ENCODE results near the gene NDEL1.

NDEL1 gene

DNA sequence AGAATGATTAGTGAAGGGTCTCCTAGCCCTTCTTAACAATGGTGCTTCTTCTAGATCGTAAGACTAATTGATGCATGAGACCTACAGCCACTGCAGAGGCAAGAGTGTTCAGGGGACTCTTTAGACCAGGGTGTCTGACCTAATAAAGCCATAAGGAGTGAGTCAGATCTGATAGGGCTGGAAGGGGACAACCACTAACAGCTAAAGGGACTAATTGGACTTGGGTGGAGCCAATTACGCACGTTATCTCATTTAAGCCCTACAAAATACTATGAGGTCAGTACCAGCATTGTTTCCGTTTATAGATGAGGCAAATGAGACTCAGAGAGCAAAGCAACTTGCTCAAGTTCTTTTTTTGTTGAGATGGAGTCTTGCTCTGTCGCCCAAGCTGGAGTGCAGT lies 23.6 kb upstream of the NDEL1 start (continued):
- TF ChIP-seq OSR2 (tag by site-specific recombination; IDR thresholded peaks at IDR 0.05) (peak; percentile 59), ZBTB48 (tag by site-specific recombination; IDR thresholded peaks at IDR 0.05) (no peak), ZNF19 (tag by site-specific recombination; IDR thresholded peaks at IDR 0.05; ENCODE audit: low read depth) (no peak), ZNF664 (tag by site-specific recombination; IDR thresholded peaks at IDR 0.05) (peak; percentile 78), WT1 (tag by site-specific recombination; IDR thresholded peaks at IDR 0.05) (no peak), GLI2 (tag by site-specific recombination; IDR thresholded peaks at IDR 0.05; ENCODE audit: borderline replicate concordance, low read depth) (no peak), ZNF585B (tag by site-specific recombination; IDR thresholded peaks at IDR 0.05) (no peak), HOXA7 (CRISPR knock-in tag; IDR thresholded peaks at IDR 0.05; ENCODE audit: borderline replicate concordance) (no peak), ZNF76 (tag by site-specific recombination; IDR thresholded peaks at IDR 0.05; ENCODE audit: borderline replicate concordance, low read depth) (no peak), GLIS2 (tag by site-specific recombination; IDR thresholded peaks at IDR 0.05) (0 out of 2 replicates have a peak, but pooled peaks have one; percentile 19), SP7 (tag by site-specific recombination; IDR thresholded peaks at IDR 0.05) (0 out of 2 replicates have a peak, but pooled peaks have one; percentile 16), ZNF133 (tag by site-specific recombination; IDR thresholded peaks at IDR 0.05) (no peak), ZNF624 (tag by site-specific recombination; IDR thresholded peaks at IDR 0.05) (no peak), ZNF423 (tag by site-specific recombination; IDR thresholded peaks at IDR 0.05) (no peak), ZNF629 (tag by site-specific recombination; IDR thresholded peaks at IDR 0.05) (peak; percentile 90), ZNF121 (tag by site-specific recombination; IDR thresholded peaks at IDR 0.05) (no peak), ZNF658 (tag by site-specific recombination; IDR thresholded peaks at IDR 0.05) (no peak), ZNF366 (tag by site-specific recombination; conservative IDR thresholded peaks at IDR 0.05) (0 out of 2 replicates have a peak, but pooled peaks have one; percentile 24)
- TF ChIP-seq, protein P1, sequence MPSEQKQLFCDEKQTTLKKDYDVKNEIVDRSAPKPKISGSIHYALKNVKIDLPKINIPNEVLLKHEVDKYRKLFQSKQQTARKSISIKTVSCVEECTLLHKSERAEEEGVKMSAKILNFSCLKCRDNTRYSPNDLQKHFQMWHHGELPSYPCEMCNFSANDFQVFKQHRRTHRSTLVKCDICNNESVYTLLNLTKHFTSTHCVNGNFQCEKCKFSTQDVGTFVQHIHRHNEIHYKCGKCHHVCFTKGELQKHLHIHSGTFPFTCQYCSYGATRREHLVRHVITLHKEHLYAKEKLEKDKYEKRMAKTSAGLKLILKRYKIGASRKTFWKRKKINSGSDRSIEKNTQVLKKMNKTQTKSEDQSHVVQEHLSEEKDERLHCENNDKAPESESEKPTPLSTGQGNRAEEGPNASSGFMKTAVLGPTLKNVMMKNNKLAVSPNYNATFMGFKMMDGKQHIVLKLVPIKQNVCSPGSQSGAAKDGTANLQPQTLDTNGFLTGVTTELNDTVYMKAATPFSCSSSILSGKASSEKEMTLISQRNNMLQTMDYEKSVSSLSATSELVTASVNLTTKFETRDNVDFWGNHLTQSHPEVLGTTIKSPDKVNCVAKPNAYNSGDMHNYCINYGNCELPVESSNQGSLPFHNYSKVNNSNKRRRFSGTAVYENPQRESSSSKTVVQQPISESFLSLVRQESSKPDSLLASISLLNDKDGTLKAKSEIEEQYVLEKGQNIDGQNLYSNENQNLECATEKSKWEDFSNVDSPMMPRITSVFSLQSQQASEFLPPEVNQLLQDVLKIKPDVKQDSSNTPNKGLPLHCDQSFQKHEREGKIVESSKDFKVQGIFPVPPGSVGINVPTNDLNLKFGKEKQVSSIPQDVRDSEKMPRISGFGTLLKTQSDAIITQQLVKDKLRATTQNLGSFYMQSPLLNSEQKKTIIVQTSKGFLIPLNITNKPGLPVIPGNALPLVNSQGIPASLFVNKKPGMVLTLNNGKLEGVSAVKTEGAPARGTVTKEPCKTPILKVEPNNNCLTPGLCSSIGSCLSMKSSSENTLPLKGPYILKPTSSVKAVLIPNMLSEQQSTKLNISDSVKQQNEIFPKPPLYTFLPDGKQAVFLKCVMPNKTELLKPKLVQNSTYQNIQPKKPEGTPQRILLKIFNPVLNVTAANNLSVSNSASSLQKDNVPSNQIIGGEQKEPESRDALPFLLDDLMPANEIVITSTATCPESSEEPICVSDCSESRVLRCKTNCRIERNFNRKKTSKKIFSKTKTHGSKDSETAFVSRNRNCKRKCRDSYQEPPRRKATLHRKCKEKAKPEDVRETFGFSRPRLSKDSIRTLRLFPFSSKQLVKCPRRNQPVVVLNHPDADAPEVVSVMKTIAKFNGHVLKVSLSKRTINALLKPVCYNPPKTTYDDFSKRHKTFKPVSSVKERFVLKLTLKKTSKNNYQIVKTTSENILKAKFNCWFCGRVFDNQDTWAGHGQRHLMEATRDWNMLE (tag by site-specific recombination; conservative IDR thresholded peaks at IDR 0.05; ENCODE audit: low read depth): no peak
- TF ChIP-seq, protein P2, sequence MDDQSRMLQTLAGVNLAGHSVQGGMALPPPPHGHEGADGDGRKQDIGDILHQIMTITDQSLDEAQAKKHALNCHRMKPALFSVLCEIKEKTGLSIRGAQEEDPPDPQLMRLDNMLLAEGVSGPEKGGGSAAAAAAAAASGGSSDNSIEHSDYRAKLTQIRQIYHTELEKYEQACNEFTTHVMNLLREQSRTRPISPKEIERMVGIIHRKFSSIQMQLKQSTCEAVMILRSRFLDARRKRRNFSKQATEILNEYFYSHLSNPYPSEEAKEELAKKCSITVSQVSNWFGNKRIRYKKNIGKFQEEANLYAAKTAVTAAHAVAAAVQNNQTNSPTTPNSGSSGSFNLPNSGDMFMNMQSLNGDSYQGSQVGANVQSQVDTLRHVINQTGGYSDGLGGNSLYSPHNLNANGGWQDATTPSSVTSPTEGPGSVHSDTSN (CRISPR knock-in tag; IDR thresholded peaks at IDR 0.05): no peak
- TF ChIP-seq, protein P3, sequence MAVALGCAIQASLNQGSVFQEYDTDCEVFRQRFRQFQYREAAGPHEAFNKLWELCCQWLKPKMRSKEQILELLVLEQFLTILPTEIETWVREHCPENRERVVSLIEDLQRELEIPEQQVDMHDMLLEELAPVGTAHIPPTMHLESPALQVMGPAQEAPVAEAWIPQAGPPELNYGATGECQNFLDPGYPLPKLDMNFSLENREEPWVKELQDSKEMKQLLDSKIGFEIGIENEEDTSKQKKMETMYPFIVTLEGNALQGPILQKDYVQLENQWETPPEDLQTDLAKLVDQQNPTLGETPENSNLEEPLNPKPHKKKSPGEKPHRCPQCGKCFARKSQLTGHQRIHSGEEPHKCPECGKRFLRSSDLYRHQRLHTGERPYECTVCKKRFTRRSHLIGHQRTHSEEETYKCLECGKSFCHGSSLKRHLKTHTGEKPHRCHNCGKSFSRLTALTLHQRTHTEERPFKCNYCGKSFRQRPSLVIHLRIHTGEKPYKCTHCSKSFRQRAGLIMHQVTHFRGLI (tag by site-specific recombination; IDR thresholded peaks at IDR 0.05): no peak
- TF ChIP-seq, protein P4, sequence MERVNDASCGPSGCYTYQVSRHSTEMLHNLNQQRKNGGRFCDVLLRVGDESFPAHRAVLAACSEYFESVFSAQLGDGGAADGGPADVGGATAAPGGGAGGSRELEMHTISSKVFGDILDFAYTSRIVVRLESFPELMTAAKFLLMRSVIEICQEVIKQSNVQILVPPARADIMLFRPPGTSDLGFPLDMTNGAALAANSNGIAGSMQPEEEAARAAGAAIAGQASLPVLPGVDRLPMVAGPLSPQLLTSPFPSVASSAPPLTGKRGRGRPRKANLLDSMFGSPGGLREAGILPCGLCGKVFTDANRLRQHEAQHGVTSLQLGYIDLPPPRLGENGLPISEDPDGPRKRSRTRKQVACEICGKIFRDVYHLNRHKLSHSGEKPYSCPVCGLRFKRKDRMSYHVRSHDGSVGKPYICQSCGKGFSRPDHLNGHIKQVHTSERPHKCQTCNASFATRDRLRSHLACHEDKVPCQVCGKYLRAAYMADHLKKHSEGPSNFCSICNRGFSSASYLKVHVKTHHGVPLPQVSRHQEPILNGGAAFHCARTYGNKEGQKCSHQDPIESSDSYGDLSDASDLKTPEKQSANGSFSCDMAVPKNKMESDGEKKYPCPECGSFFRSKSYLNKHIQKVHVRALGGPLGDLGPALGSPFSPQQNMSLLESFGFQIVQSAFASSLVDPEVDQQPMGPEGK (tag by site-specific recombination; IDR thresholded peaks at IDR 0.05): peak; percentile 29; the same call in 1 of the 2 replicates
- TF ChIP-seq, protein P5, sequence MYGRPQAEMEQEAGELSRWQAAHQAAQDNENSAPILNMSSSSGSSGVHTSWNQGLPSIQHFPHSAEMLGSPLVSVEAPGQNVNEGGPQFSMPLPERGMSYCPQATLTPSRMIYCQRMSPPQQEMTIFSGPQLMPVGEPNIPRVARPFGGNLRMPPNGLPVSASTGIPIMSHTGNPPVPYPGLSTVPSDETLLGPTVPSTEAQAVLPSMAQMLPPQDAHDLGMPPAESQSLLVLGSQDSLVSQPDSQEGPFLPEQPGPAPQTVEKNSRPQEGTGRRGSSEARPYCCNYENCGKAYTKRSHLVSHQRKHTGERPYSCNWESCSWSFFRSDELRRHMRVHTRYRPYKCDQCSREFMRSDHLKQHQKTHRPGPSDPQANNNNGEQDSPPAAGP (tag by site-specific recombination; IDR thresholded peaks at IDR 0.05): peak; percentile 53; the same call in 1 of the 2 replicates
- TF ChIP-seq, protein P6, sequence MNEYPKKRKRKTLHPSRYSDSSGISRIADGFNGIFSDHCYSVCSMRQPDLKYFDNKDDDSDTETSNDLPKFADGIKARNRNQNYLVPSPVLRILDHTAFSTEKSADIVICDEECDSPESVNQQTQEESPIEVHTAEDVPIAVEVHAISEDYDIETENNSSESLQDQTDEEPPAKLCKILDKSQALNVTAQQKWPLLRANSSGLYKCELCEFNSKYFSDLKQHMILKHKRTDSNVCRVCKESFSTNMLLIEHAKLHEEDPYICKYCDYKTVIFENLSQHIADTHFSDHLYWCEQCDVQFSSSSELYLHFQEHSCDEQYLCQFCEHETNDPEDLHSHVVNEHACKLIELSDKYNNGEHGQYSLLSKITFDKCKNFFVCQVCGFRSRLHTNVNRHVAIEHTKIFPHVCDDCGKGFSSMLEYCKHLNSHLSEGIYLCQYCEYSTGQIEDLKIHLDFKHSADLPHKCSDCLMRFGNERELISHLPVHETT (tag by site-specific recombination; IDR thresholded peaks at IDR 0.05): peak; percentile 47; the same call in 1 of the 2 replicates
- TF ChIP-seq, protein P7, sequence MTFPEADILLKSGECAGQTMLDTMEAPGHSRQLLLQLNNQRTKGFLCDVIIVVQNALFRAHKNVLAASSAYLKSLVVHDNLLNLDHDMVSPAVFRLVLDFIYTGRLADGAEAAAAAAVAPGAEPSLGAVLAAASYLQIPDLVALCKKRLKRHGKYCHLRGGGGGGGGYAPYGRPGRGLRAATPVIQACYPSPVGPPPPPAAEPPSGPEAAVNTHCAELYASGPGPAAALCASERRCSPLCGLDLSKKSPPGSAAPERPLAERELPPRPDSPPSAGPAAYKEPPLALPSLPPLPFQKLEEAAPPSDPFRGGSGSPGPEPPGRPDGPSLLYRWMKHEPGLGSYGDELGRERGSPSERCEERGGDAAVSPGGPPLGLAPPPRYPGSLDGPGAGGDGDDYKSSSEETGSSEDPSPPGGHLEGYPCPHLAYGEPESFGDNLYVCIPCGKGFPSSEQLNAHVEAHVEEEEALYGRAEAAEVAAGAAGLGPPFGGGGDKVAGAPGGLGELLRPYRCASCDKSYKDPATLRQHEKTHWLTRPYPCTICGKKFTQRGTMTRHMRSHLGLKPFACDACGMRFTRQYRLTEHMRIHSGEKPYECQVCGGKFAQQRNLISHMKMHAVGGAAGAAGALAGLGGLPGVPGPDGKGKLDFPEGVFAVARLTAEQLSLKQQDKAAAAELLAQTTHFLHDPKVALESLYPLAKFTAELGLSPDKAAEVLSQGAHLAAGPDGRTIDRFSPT (tag by site-specific recombination; IDR thresholded peaks at IDR 0.05): peak; percentile 61; the same call in 1 of the 2 replicates

Data from HEK293 (cell line).